Large intestine (tissue), 12 donors: Measurements from ENCODE around the gene SASH1. TPM values are rescaled to one million over a fixed set of nuclear protein-coding genes. Genes with fewer than 3 reads are reported as not detected.

Experiments used
- DNase-seq, 2 donors: peaks; one replicate each; pipeline versions ENCODE4 v3.0.0 to v3.0.0-alpha.2; 2013
- H3K27ac ChIP-seq: one replicate; pipeline ENCODE4 v1.5.1; 2013; ENCODE audit warnings: low read length
- H3K27me3 ChIP-seq: 2 replicates; pipeline ENCODE4 v1.6.1; 2013; ENCODE audit warnings: low read length; ENCODE audit not compliant: control insufficient read depth, insufficient read depth
- H3K36me3 ChIP-seq: 2 replicates; pipeline ENCODE4 v1.6.1; 2013; ENCODE audit warnings: low read length; ENCODE audit not compliant: control insufficient read depth, insufficient read depth
- H3K4me1 ChIP-seq: one replicate; pipeline ENCODE4 v1.6.1; 2013; ENCODE audit warnings: low read length; ENCODE audit not compliant: control insufficient read depth, insufficient read depth
- H3K4me3 ChIP-seq: one replicate; pipeline ENCODE4 v1.5.1; 2013; ENCODE audit warnings: low read length
- H3K9me3 ChIP-seq: one replicate; pipeline ENCODE4 v1.6.1; 2013; ENCODE audit warnings: mild to moderate bottlenecking, low read depth, low read length, moderate library complexity; ENCODE audit not compliant: control insufficient read depth
- WGBS: methylation state at CpG from one replicate; pipeline ENCODE4 v1.1.5; 2013; ENCODE audit warnings: low lambda C conversion rate; ENCODE audit not compliant: insufficient coverage; 5-methylcytosine and 5-hydroxymethylcytosine counted together
- long read RNA-seq, 11 donors: transcript quantifications; one replicate each; lab custom pipeline, GENCODE V29; 2026
- polyA plus RNA-seq: library from polyadenylated mRNA; unstranded; fragments of 120-200 nt; gene quantifications from one replicate; pipeline ENCODE4 v1.2.1, GENCODE V29; 2013

SASH1 gene
- 15.9 TPM for polyA plus RNA-seq
- long read RNA-seq, donor 1, result 0 reads
- long read RNA-seq, donor 2, result 0 reads
- long read RNA-seq, donor 3, full-length matches to known transcripts, result 2 of 7 reads
- long read RNA-seq, donor 3, partial matches to known transcripts, result 5 of 7 reads
- long read RNA-seq, donor 3, other reads (novel, unspliced or antisense), result 0 of 7 reads
- long read RNA-seq, donor 4, result 0 reads
- long read RNA-seq, donor 5, result 0 reads
- long read RNA-seq, donor 6, result 0 reads
- long read RNA-seq, donor 7, result 0 reads
- long read RNA-seq, donor 8, full-length matches to known transcripts, result 2 of 2 reads
- long read RNA-seq, donor 8, partial matches to known transcripts, result 0 of 2 reads
- long read RNA-seq, donor 8, other reads (novel, unspliced or antisense), result 0 of 2 reads
- long read RNA-seq, donor 9, result 0 reads
- long read RNA-seq, donor 10, full-length matches to known transcripts, result 2 of 2 reads
- long read RNA-seq, donor 10, partial matches to known transcripts, result 0 of 2 reads
- long read RNA-seq, donor 10, other reads (novel, unspliced or antisense), result 0 of 2 reads
- long read RNA-seq, donor 11, result 0 reads

GRCh38 chr6:148342350-148343046 is at the start of gene SASH1:
Gene SASH1, plus strand, starts transcription at chr6:148342838. Its CDS starts 230 bp downstream, at chr6:148343068.
- H3K27ac ChIP-seq, result peak within 1 kb of the TSS; percentile 75
- no CpG with 5 or more reads among the region's 67 CpGs for WGBS
- DNase-seq, result peak; percentile 66 to 90
- H3K36me3 ChIP-seq, result no peaks in the 10 kb centered on the region
- peaks cover 5% of the 10 kb centered on the region for H3K4me1 ChIP-seq
- H3K27me3 ChIP-seq, result no peaks in the 10 kb centered on the region
- H3K4me3 ChIP-seq, result peak within 1 kb of the TSS; percentile 59
- no peaks in the 10 kb centered on the region for H3K9me3 ChIP-seq

GRCh38 chr6:148293181-148293995 is 49.2 kb upstream of the SASH1 start:
- no peaks in the 10 kb centered on the region for H3K4me1 ChIP-seq
- no peaks in the 10 kb centered on the region for H3K36me3 ChIP-seq
- DNase-seq, result no peak
- no peak overlapping the region for H3K4me3 ChIP-seq
- no peaks in the 10 kb centered on the region for H3K27me3 ChIP-seq
- no peak overlapping the region for H3K27ac ChIP-seq
- no peaks in the 10 kb centered on the region for H3K9me3 ChIP-seq
- WGBS, result no CpG with 5 or more reads among the region's 9 CpGs

GRCh38 chr6:148294059-148294458 is 48.6 kb upstream of the SASH1 start:
- no peak for DNase-seq
- WGBS, result no CpG with 5 or more reads among the region's 7 CpGs
- H3K27ac ChIP-seq, result no peak overlapping the region
- no peak overlapping the region for H3K4me3 ChIP-seq
- no peaks in the 10 kb centered on the region for H3K9me3 ChIP-seq
- no peaks in the 10 kb centered on the region for H3K36me3 ChIP-seq
- no peaks in the 10 kb centered on the region for H3K4me1 ChIP-seq
- H3K27me3 ChIP-seq, result no peaks in the 10 kb centered on the region

- Histone ChIP-seq H3K4me3 (no peak overlapping the region), H3K9me3 (no peaks in the 10 kb centered on the region), H3K27me3 (no peaks in the 10 kb centered on the region), H3K4me1 (no peaks in the 10 kb centered on the region), H3K36me3 (no peaks in the 10 kb centered on the region), H3K27ac (no peak overlapping the region)
- no CpG with 5 or more reads among the region's 7 CpGs for WGBS
- DNase-seq, result no peak
These were observed 47.3 kb upstream of the SASH1 start for GRCh38 chr6:148295261-148295887.

- H3K4me3 ChIP-seq, result no peak overlapping the region
- H3K36me3 ChIP-seq, result no peaks in the 10 kb centered on the region
- no peaks in the 10 kb centered on the region for H3K4me1 ChIP-seq
- DNase-seq, result no peak
- H3K27ac ChIP-seq, result no peak overlapping the region
- H3K27me3 ChIP-seq, result no peaks in the 10 kb centered on the region
- no CpG with 5 or more reads among the region's 1 CpG for WGBS
- no peaks in the 10 kb centered on the region for H3K9me3 ChIP-seq
These were observed 45.9 kb upstream of the SASH1 start for GRCh38 chr6:148296771-148297170.

GRCh38 chr6:148298683-148299082 is 44.0 kb upstream of the SASH1 start:
- Histone ChIP-seq H3K9me3 (no peaks in the 10 kb centered on the region), H3K27me3 (no peaks in the 10 kb centered on the region), H3K36me3 (no peaks in the 10 kb centered on the region), H3K4me3 (no peak overlapping the region), H3K27ac (no peak overlapping the region), H3K4me1 (no peaks in the 10 kb centered on the region)
- DNase-seq, result no peak

GRCh38 chr6:148303616-148304015 is 39.0 kb upstream of the SASH1 start:
- no peaks in the 10 kb centered on the region for H3K9me3 ChIP-seq
- H3K4me1 ChIP-seq, result no peaks in the 10 kb centered on the region
- H3K36me3 ChIP-seq, result no peaks in the 10 kb centered on the region
- no peak overlapping the region for H3K27ac ChIP-seq
- DNase-seq, result no peak
- WGBS, result 92% methylated on average over 2 of the region's 5 CpGs
- H3K4me3 ChIP-seq, result no peak overlapping the region
- H3K27me3 ChIP-seq, result no peaks in the 10 kb centered on the region

GRCh38 chr6:148304976-148305375 is 37.7 kb upstream of the SASH1 start:
- Histone ChIP-seq H3K4me1 (no peaks in the 10 kb centered on the region), H3K27ac (no peak overlapping the region), H3K9me3 (no peaks in the 10 kb centered on the region), H3K4me3 (no peak overlapping the region), H3K36me3 (no peaks in the 10 kb centered on the region), H3K27me3 (no peaks in the 10 kb centered on the region)
- no CpG with 5 or more reads among the region's 7 CpGs for WGBS
- no peak for DNase-seq

GRCh38 chr6:148306286-148306685 is 36.4 kb upstream of the SASH1 start:
- Histone ChIP-seq H3K27me3 (no peaks in the 10 kb centered on the region), H3K4me1 (no peaks in the 10 kb centered on the region), H3K36me3 (no peaks in the 10 kb centered on the region), H3K9me3 (no peaks in the 10 kb centered on the region), H3K4me3 (no peak overlapping the region), H3K27ac (no peak overlapping the region)
- no peak for DNase-seq
- WGBS, result no CpG with 5 or more reads among the region's 2 CpGs

- Histone ChIP-seq H3K9me3 (no peaks in the 10 kb centered on the region), H3K27me3 (no peaks in the 10 kb centered on the region), H3K4me1 (no peaks in the 10 kb centered on the region), H3K4me3 (no peak overlapping the region), H3K36me3 (no peaks in the 10 kb centered on the region), H3K27ac (no peak overlapping the region)
- WGBS, result no CpG with 5 or more reads among the region's 2 CpGs
- no peak for DNase-seq
These were observed 35.2 kb upstream of the SASH1 start for GRCh38 chr6:148307405-148307804.
